Esophagus muscularis mucosa (tissue), 3 donors: ENCODE measurements around the gene EYA4.

Source experiments
- CTCF ChIP-seq, 3 experiments: fragments of 200-600 bp in 2 of 3; fragments of 450-650 bp in 1 of 3; sonication (generic) in 2 of 3; IDR thresholded peaks; one replicate each; pipeline ENCODE4 v1.5.1; 2017 to 2019; ENCODE audit warnings: antibody characterized with exemption in 3 of 3, mild to moderate bottlenecking in 2 of 3, moderate library complexity in 1 of 3
- POLR2A ChIP-seq: fragments of 450-650 bp; IDR thresholded peaks from one replicate; pipeline ENCODE4 v1.6.1; 2017; ENCODE audit warnings: antibody characterized with exemption, moderate library complexity, mild to moderate bottlenecking, low read depth

GRCh38 chr6:133241086-133241900 lies at the start of gene EYA4:
- TF ChIP-seq CTCF (IDR thresholded peaks at IDR 0.05), result no peak
- no peak for TF ChIP-seq POLR2A
